Testis (tissue), 5 donors: ENCODE results near the gene GAGE12F. TPM values are rescaled to one million over a fixed set of nuclear protein-coding genes. Genes with fewer than 3 reads are reported as not detected.
"Not testable (repeated sequence)": the region's sequence is repeated elsewhere in the genome, so short reads cannot be mapped to it uniquely, and the experiment has no call there.

ENCODE experiments used
- DNase-seq: peaks from one replicate; pipeline ENCODE4 v3.0.0-alpha.2; 2019
- H3K27ac ChIP-seq, 2 donors: fragments of 200-600 bp; sonication (generic); one replicate each; pipeline ENCODE4 v1.5.1; 2019
- H3K27me3 ChIP-seq: fragments of 200-600 bp; sonication (generic); one replicate; pipeline ENCODE4 v1.5.1; 2019
- H3K36me3 ChIP-seq: fragments of 200-600 bp; sonication (generic); one replicate; pipeline ENCODE4 v1.5.1; 2017; ENCODE audit warnings: low read depth; ENCODE audit errors: missing control alignments
- H3K4me1 ChIP-seq: fragments of 200-600 bp; sonication (generic); one replicate; pipeline ENCODE4 v1.5.1; 2019
- H3K4me3 ChIP-seq, 2 donors: fragments of 200-600 bp; sonication (generic); one replicate each; pipeline ENCODE4 v1.5.1; 2017 to 2019
- H3K9me3 ChIP-seq: fragments of 200-600 bp; sonication (generic); one replicate; pipeline ENCODE4 v1.5.1; 2017
- WGBS, 2 donors: methylation state at CpG; one replicate each; pipeline ENCODE4 v1.1.5; 2018; 5-methylcytosine and 5-hydroxymethylcytosine counted together
- intact Hi-C: fragments of 100-400 bp; cut with DNase I; formaldehyde crosslinking; loops from one replicate; pipeline ENCODE4 v1.15.1; 2023; ENCODE audit warnings: low total_unique reads
- long read RNA-seq, 2 donors: transcript quantifications; one replicate each; lab custom pipeline, GENCODE V29; 2026
- polyA plus RNA-seq: library from polyadenylated mRNA; stranded (reverse); fragments of 350-450 nt; fragmentation: Illumina TruSeq; extraction: RNeasy Lipid Tissue Mini Kit (QIAGEN cat#74804); gene quantifications from one replicate; pipeline ENCODE4 v1.2.3, GENCODE V29; 2014; ENCODE audit warnings: low read depth, low replicate concordance; ENCODE audit not compliant: insufficient read depth
- total RNA-seq, 2 donors: library from RNA; depleted of rRNA; stranded (reverse); fragments of >200 nt; gene quantifications; one replicate each; pipeline ENCODE4 v1.2.3, GENCODE V29; 2016

The GAGE12F gene, protein sequence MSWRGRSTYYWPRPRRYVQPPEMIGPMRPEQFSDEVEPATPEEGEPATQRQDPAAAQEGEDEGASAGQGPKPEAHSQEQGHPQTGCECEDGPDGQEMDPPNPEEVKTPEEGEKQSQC
- total RNA-seq (1 to 10 TPM; 1.2 to 2.4 TPM), polyA plus RNA-seq (7.7 TPM)
- long read RNA-seq, donor 1, transcript GAGE12F-201 (5 exons, 527 nt), result major isoform, 22 of 22 reads
- long read RNA-seq, donor 1, partial matches to known transcripts, result 0 of 22 reads
- long read RNA-seq, donor 1, other reads (novel, unspliced or antisense), result 0 of 22 reads
- long read RNA-seq, donor 2, transcript GAGE12F-201 (5 exons, 527 nt), result major isoform, 34 of 34 reads
- long read RNA-seq, donor 2, partial matches to known transcripts, result 0 of 34 reads
- long read RNA-seq, donor 2, other reads (novel, unspliced or antisense), result 0 of 34 reads

DNA sequence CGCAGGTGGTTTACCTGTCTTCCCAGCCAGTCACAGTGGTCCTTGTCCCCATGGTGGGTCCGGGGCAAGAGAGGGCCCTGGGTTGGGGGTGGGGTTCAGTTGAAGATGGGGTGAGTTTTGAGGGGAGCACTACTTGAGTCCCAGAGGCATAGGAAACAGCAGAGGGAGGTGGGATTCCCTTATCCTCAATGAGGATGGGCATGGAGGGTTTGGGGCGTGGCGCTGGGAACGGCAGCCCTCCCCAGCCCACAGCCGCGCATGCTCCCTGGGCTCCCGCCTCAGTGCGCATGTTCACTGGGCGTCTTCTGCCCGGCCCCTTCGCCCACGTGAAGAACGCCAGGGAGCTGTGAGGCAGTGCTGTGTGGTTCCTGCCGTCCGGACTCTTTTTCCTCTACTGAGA is at the start of gene GAGE12F:
TSS of gene GAGE12F (plus strand) at position 301 of the 400 bp plus-strand sequence. CDS start 1,155 bp downstream, outside the sequence.
- H3K4me1 ChIP-seq, H3K4me3 ChIP-seq, intact Hi-C loops, H3K27me3 ChIP-seq, H3K36me3 ChIP-seq, DNase-seq, H3K27ac ChIP-seq, H3K9me3 ChIP-seq: not testable (repeated sequence)
- WGBS, 2 donors, result no CpG with 5 or more reads among the region's 16 CpGs

DNA sequence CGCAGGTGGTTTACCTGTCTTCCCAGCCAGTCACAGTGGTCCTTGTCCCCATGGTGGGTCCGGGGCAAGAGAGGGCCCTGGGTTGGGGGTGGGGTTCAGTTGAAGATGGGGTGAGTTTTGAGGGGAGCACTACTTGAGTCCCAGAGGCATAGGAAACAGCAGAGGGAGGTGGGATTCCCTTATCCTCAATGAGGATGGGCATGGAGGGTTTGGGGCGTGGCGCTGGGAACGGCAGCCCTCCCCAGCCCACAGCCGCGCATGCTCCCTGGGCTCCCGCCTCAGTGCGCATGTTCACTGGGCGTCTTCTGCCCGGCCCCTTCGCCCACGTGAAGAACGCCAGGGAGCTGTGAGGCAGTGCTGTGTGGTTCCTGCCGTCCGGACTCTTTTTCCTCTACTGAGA is 28.8 kb upstream of the GAGE12F start, which contains the start of gene GAGE12C:
TSS of gene GAGE12C (plus strand) at position 301 of the 400 bp plus-strand sequence. CDS start 1,155 bp downstream, outside the sequence.
- DNase-seq, H3K4me1 ChIP-seq, H3K27me3 ChIP-seq, H3K9me3 ChIP-seq, H3K36me3 ChIP-seq, H3K4me3 ChIP-seq, H3K27ac ChIP-seq, intact Hi-C loops: not testable (repeated sequence)
- WGBS, 2 donors, result no CpG with 5 or more reads among the region's 16 CpGs

DNA sequence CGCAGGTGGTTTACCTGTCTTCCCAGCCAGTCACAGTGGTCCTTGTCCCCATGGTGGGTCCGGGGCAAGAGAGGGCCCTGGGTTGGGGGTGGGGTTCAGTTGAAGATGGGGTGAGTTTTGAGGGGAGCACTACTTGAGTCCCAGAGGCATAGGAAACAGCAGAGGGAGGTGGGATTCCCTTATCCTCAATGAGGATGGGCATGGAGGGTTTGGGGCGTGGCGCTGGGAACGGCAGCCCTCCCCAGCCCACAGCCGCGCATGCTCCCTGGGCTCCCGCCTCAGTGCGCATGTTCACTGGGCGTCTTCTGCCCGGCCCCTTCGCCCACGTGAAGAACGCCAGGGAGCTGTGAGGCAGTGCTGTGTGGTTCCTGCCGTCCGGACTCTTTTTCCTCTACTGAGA is 19.2 kb upstream of the GAGE12F start, which contains the start of gene GAGE12D:
TSS of gene GAGE12D (plus strand) at position 301 of the 400 bp plus-strand sequence. CDS start 1,155 bp downstream, outside the sequence.
- no CpG with 5 or more reads among the region's 16 CpGs for WGBS, 2 donors
- H3K36me3 ChIP-seq, H3K9me3 ChIP-seq, DNase-seq, H3K27me3 ChIP-seq, H3K4me3 ChIP-seq, H3K27ac ChIP-seq, intact Hi-C loops, H3K4me1 ChIP-seq: not testable (repeated sequence)

DNA sequence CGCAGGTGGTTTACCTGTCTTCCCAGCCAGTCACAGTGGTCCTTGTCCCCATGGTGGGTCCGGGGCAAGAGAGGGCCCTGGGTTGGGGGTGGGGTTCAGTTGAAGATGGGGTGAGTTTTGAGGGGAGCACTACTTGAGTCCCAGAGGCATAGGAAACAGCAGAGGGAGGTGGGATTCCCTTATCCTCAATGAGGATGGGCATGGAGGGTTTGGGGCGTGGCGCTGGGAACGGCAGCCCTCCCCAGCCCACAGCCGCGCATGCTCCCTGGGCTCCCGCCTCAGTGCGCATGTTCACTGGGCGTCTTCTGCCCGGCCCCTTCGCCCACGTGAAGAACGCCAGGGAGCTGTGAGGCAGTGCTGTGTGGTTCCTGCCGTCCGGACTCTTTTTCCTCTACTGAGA is 9.7 kb upstream of the GAGE12F start, which contains the start of gene GAGE12E:
TSS of gene GAGE12E (plus strand) at position 301 of the 400 bp plus-strand sequence. CDS start 1,155 bp downstream, outside the sequence.
- no CpG with 5 or more reads among the region's 16 CpGs for WGBS, 2 donors
- H3K36me3 ChIP-seq, H3K27me3 ChIP-seq, H3K27ac ChIP-seq, intact Hi-C loops, H3K4me1 ChIP-seq, H3K9me3 ChIP-seq, DNase-seq, H3K4me3 ChIP-seq: not testable (repeated sequence)

DNA sequence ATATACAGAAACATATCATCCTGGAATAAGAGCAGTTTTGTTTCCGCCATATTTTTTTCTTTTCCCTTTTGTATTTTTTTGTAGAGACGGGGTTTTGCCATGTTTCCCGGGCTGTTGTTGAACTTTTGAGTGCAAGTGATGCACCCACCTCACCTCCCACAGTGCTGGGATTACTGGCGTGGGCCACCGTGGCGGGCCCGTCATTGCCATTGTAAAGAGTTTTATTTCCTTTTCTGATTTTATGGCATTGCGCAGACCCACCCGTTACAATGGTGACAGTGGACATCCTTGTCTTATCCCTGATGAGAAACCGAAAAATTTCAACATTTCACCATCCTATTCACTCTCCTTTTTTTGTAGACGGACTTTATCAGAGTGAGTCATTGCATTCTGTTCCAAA is 8.1 kb downstream of the GAGE12F start:
- no CpG with 5 or more reads among the region's 11 CpGs for WGBS, 2 donors
- H3K4me1 ChIP-seq, H3K36me3 ChIP-seq, intact Hi-C loops, H3K27me3 ChIP-seq, H3K27ac ChIP-seq, H3K9me3 ChIP-seq, H3K4me3 ChIP-seq, DNase-seq: not testable (repeated sequence)

DNA sequence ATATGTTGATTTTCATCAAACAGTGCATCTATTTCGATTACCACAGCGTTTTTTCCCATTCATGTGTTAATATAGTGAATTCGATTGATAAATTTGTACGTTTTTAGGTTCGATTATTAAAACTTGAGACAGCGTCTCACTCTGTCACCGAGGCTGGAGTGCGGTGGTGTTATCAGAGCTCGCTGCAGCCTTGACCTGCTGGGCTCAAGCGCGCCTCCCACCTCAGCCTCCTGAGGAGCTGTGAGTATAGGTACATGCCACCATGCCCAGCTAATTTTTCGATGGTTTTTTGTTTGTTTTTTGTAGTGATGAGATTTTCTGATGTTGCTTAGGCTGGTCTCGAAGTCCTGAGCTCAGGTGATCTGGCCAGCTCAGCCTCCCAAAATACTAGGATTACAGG is 8.5 kb downstream of the GAGE12F start:
- WGBS, 2 donors, result 85% methylated on average over 9 of the region's 13 CpGs; no CpG with 5 or more reads in 1 of the 2 donors
- intact Hi-C loops, H3K4me1 ChIP-seq, H3K27me3 ChIP-seq, H3K4me3 ChIP-seq, H3K27ac ChIP-seq, DNase-seq, H3K36me3 ChIP-seq, H3K9me3 ChIP-seq: not testable (repeated sequence)

DNA sequence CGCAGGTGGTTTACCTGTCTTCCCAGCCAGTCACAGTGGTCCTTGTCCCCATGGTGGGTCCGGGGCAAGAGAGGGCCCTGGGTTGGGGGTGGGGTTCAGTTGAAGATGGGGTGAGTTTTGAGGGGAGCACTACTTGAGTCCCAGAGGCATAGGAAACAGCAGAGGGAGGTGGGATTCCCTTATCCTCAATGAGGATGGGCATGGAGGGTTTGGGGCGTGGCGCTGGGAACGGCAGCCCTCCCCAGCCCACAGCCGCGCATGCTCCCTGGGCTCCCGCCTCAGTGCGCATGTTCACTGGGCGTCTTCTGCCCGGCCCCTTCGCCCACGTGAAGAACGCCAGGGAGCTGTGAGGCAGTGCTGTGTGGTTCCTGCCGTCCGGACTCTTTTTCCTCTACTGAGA is 9.5 kb downstream of the GAGE12F start, which contains the start of gene GAGE12G:
TSS of gene GAGE12G (plus strand) at position 301 of the 400 bp plus-strand sequence. CDS start 1,155 bp downstream, outside the sequence.
- H3K4me1 ChIP-seq, DNase-seq, H3K27me3 ChIP-seq, H3K36me3 ChIP-seq, H3K4me3 ChIP-seq, H3K9me3 ChIP-seq, intact Hi-C loops, H3K27ac ChIP-seq: not testable (repeated sequence)
- WGBS, 2 donors, result no CpG with 5 or more reads among the region's 16 CpGs

DNA sequence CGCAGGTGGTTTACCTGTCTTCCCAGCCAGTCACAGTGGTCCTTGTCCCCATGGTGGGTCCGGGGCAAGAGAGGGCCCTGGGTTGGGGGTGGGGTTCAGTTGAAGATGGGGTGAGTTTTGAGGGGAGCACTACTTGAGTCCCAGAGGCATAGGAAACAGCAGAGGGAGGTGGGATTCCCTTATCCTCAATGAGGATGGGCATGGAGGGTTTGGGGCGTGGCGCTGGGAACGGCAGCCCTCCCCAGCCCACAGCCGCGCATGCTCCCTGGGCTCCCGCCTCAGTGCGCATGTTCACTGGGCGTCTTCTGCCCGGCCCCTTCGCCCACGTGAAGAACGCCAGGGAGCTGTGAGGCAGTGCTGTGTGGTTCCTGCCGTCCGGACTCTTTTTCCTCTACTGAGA is 19.0 kb downstream of the GAGE12F start, which contains the start of gene GAGE12H:
TSS of gene GAGE12H (plus strand) at position 301 of the 400 bp plus-strand sequence. CDS start 1,155 bp downstream, outside the sequence.
- H3K9me3 ChIP-seq, H3K36me3 ChIP-seq, DNase-seq, intact Hi-C loops, H3K27me3 ChIP-seq, H3K4me1 ChIP-seq, H3K27ac ChIP-seq, H3K4me3 ChIP-seq: not testable (repeated sequence)
- no CpG with 5 or more reads among the region's 16 CpGs for WGBS, 2 donors

DNA sequence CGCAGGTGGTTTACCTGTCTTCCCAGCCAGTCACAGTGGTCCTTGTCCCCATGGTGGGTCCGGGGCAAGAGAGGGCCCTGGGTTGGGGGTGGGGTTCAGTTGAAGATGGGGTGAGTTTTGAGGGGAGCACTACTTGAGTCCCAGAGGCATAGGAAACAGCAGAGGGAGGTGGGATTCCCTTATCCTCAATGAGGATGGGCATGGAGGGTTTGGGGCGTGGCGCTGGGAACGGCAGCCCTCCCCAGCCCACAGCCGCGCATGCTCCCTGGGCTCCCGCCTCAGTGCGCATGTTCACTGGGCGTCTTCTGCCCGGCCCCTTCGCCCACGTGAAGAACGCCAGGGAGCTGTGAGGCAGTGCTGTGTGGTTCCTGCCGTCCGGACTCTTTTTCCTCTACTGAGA is 28.6 kb downstream of the GAGE12F start, which contains the start of gene GAGE2A:
TSS of gene GAGE2A (plus strand) at position 301 of the 400 bp plus-strand sequence. CDS start 1,155 bp downstream, outside the sequence.
- DNase-seq, H3K4me1 ChIP-seq, H3K9me3 ChIP-seq, H3K27me3 ChIP-seq, intact Hi-C loops, H3K27ac ChIP-seq, H3K36me3 ChIP-seq, H3K4me3 ChIP-seq: not testable (repeated sequence)
- WGBS, 2 donors, result no CpG with 5 or more reads among the region's 16 CpGs

DNA sequence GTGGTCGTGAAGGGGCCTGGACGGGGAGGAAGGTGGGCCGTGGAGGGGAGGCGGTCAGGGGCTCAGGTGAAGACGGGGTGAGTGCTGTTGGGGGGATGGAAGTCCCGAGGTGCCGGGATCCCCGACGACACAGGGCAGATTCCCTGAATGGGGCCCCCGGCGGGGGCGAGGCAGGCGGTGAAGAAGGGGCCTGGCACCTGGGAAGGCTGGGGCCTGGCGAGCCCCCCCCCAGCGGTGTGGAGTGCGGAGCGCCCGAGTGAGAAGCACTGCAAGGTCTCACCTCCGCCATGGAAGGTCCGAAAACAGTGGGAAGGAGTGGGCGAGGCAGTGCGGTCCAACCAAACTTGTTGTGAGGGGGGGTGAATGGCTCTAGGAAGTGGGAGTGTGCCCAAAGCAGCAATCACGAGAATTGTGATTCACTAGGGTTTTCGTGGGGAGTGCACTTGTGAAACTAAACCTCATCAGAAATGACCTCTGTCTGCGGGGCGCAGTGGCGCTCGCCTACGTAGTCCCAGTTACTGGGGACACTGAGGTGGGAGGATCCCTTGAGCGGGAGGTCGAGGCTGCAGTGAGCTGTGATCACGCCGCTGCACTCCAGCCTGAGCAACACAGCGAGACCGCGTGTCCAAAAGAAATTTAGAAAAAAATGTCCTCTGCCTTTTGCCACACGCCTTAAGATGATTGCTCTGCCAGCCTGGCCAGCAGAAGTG is 29.3 kb downstream of the GAGE12F start:
- H3K27me3 ChIP-seq, intact Hi-C loops, H3K27ac ChIP-seq, H3K36me3 ChIP-seq, H3K4me3 ChIP-seq, H3K9me3 ChIP-seq, H3K4me1 ChIP-seq: not testable (repeated sequence)
- 70 to 79% methylated on average over 12 to 30 of the region's 37 CpGs for WGBS, 2 donors
- peak; percentile 23 for DNase-seq

DNA sequence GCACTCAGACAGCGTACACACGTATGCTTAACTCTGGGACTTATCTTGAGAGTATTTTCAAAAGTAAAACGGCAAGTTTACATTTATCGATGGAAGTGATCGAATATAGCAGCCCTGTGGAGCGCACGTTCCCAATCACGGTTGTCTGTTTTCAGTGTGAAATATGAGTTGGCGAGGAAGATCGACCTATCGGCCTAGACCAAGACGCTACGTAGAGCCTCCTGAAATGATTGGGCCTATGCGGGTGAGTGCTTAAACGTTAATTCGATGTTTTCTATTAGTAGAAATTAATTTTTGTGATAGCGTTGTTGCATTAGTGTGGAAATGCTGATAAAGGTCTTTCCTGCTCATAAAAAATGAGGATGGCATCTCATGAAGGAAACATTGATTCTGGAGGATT is 29.8 kb downstream of the GAGE12F start:
- DNase-seq, H3K4me3 ChIP-seq, intact Hi-C loops, H3K9me3 ChIP-seq, H3K36me3 ChIP-seq, H3K4me1 ChIP-seq, H3K27ac ChIP-seq, H3K27me3 ChIP-seq: not testable (repeated sequence)
- 66 to 67% methylated on average over 14 to 15 of the region's 17 CpGs for WGBS, 2 donors
